ENCODE data around the gene AGPS.

DNA sequence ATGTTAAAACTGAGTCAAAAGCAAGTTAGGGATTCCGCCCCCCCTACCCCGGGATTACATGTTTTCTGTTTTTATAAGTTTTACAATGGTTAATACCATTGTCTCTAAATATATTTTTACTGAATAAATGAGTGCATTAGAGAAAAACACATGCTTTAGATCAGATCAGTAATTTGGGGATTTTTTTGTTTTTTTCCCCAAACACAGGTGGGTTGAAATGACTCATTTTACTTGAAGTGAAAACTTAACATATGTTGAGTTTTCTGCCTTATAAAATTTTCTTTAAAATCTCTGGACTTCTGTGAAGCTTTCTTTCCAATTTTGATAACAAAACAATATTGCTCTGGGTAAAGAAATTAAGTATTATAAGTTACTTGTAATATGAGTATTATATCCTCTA, 114.4 kb downstream of the AGPS start:
- TF ChIP-seq POLR2A (IDR thresholded peaks at IDR 0.05), result no peak
- TF ChIP-seq, protein P1, sequence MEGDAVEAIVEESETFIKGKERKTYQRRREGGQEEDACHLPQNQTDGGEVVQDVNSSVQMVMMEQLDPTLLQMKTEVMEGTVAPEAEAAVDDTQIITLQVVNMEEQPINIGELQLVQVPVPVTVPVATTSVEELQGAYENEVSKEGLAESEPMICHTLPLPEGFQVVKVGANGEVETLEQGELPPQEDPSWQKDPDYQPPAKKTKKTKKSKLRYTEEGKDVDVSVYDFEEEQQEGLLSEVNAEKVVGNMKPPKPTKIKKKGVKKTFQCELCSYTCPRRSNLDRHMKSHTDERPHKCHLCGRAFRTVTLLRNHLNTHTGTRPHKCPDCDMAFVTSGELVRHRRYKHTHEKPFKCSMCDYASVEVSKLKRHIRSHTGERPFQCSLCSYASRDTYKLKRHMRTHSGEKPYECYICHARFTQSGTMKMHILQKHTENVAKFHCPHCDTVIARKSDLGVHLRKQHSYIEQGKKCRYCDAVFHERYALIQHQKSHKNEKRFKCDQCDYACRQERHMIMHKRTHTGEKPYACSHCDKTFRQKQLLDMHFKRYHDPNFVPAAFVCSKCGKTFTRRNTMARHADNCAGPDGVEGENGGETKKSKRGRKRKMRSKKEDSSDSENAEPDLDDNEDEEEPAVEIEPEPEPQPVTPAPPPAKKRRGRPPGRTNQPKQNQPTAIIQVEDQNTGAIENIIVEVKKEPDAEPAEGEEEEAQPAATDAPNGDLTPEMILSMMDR (IDR thresholded peaks at IDR 0.05), result no peak
